ENCODE results near the gene GLI2. TPM values are rescaled to one million over a fixed set of nuclear protein-coding genes. Genes with fewer than 3 reads are reported as not detected.
A peak's percentile ranks its signal among the peaks of the same experiment; 100 is the strongest.

The GLI2 gene
- total and polyA plus RNA-seq, 9 donors: 5.9 to 53.0 (median 36.3) TPM

GRCh38 chr2:120720231-120720630 is 15.4 kb upstream of the GLI2 start:
- H3K27me3 ChIP-seq: no peaks in the 10 kb centered on the region
- peak in 2 of 5 donors; percentile 6 to 22 for DNase-seq
- 89 to 94% (median 92%) methylated on average over 7 of the region's 7 CpGs for WGBS, 3 donors
- H3K4me3 ChIP-seq: no peak overlapping the region
- no peaks in the 10 kb centered on the region for H3K9me3 ChIP-seq
- no peaks in the 10 kb centered on the region for H3K4me1 ChIP-seq (ENCODE audit: insufficient read depth)
- TF ChIP-seq CTCF (IDR thresholded peaks at IDR 0.05) (no peak), EP300 (IDR thresholded peaks at IDR 0.05) (no peak), POLR2A (IDR thresholded peaks at IDR 0.05) (no peak)
- no peaks in the 10 kb centered on the region for H3K36me3 ChIP-seq
- intact Hi-C loops (cut with DNase I): no loop called here
- H3K27ac ChIP-seq: no peak overlapping the region

DNA sequence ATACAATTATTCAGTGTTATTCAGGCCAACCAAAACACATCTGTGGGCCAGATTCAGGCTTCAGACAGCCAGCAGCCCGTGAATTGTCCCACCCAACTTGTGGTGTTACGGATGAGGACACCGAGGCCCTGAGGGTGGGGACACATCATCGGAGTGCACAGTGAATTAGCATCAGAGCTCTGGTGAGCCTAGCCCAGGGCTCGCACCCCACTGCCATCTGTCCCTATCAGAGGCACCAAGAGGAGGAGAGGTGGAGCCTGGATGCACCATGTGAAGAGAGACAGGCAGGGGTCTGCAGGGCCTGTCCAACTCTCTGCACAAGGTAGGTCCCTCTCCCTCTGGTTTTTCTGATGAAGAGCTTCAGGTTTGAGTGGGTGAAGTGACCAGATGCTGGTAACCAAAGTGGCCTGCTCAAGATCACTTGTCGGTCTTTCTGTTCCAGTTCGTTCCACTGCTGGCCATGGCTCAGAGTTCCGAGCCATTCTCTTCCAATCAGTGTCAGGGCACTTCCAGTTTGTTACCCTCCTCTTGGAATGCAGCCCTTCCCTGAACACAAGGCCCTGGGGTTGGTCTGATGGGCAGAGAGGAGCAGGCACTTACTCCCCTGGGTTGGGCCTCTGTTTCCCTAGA is 14.8 kb upstream of the GLI2 start:
- Histone ChIP-seq H3K9me3 (no peaks in the 10 kb centered on the region), H3K4me1 (ENCODE audit: insufficient read depth) (no peaks in the 10 kb centered on the region), H3K27me3 (no peaks in the 10 kb centered on the region), H3K4me3 (no peak overlapping the region), H3K27ac (no peak overlapping the region), H3K36me3 (no peaks in the 10 kb centered on the region)
- intact Hi-C loops (cut with DNase I): no loop called here
- peak in 1 of 5 donors; percentile 4 for DNase-seq
- TF ChIP-seq POLR2A (IDR thresholded peaks at IDR 0.05) (no peak), EP300 (IDR thresholded peaks at IDR 0.05) (no peak), CTCF (IDR thresholded peaks at IDR 0.05) (no peak)
- WGBS, 3 donors: 89 to 97% (median 92%) methylated on average over 8 of the region's 8 CpGs

GRCh38 chr2:120722246-120722567 is 13.5 kb upstream of the GLI2 start:
- intact Hi-C loops (cut with DNase I): no loop called here
- Histone ChIP-seq H3K4me3 (no peak overlapping the region), H3K4me1 (ENCODE audit: insufficient read depth) (no peaks in the 10 kb centered on the region), H3K27me3 (no peaks in the 10 kb centered on the region), H3K36me3 (no peaks in the 10 kb centered on the region), H3K9me3 (no peaks in the 10 kb centered on the region), H3K27ac (no peak overlapping the region)
- TF ChIP-seq CTCF (IDR thresholded peaks at IDR 0.05) (no peak), POLR2A (IDR thresholded peaks at IDR 0.05) (no peak), EP300 (IDR thresholded peaks at IDR 0.05) (no peak)
- DNase-seq: peak in 2 of 5 donors; percentile 7 to 27
- WGBS, 3 donors: 58 to 73% (median 68%) methylated on average over 9 of the region's 9 CpGs

- Histone ChIP-seq H3K36me3 (no peaks in the 10 kb centered on the region), H3K27me3 (no peaks in the 10 kb centered on the region), H3K4me3 (no peak overlapping the region), H3K9me3 (no peaks in the 10 kb centered on the region), H3K4me1 (ENCODE audit: insufficient read depth) (no peaks in the 10 kb centered on the region), H3K27ac (no peak overlapping the region)
- whole genome bisulfite sequencing, 3 donors: 34 to 41% (median 40%) methylated on average over 11 of the region's 11 CpGs
- TF ChIP-seq POLR2A (IDR thresholded peaks at IDR 0.05) (no peak), EP300 (IDR thresholded peaks at IDR 0.05) (no peak), CTCF (IDR thresholded peaks at IDR 0.05) (no peak)
- intact Hi-C loops (cut with DNase I): no loop called here
- peak in 2 of 5 donors; percentile 6 to 7 for DNase-seq
These were observed 12.9 kb upstream of the GLI2 start for GRCh38 chr2:120722568-120723421.

All from ovary (tissue), 9 donors.